Retina (tissue), 1 donor: ENCODE measurements around the gene TMEM245.
"Not testable (repeated sequence)": the region's sequence is repeated elsewhere in the genome, so short reads cannot be mapped to it uniquely, and the experiment has no call there.

Source experiments
- DNase-seq: peaks from one replicate; pipeline ENCODE4 v3.0.0-alpha.2; 2016

Gene TMEM245

GRCh38 chr9:109129470-109130197 lies 9.9 kb upstream of the TMEM245 start:
- DNase-seq, result no peak

- DNase-seq, result not testable (repeated sequence)
Measured at GRCh38 chr9:109126671-109127070, 6.9 kb upstream of the TMEM245 start.

DNA sequence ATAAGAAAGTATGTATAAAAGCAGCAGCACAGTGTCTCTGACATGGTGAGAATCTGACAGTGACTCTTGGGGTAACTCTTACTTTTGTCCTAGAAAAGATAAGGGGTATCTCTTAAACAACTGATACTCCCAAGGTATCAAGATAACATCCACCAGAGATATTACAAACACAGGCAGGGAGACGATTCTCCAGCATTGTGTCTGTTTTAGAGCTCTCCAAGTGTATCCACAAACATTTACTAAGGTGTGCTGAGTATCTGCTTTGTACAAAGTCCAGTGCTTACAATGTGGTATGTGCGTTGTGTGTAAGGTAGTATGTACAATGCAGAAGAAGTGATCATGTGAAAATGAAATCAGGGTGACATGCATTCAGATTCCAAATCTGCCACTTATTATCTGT lies 4.4 kb upstream of the TMEM245 start:
- DNase-seq, result no peak

DNA sequence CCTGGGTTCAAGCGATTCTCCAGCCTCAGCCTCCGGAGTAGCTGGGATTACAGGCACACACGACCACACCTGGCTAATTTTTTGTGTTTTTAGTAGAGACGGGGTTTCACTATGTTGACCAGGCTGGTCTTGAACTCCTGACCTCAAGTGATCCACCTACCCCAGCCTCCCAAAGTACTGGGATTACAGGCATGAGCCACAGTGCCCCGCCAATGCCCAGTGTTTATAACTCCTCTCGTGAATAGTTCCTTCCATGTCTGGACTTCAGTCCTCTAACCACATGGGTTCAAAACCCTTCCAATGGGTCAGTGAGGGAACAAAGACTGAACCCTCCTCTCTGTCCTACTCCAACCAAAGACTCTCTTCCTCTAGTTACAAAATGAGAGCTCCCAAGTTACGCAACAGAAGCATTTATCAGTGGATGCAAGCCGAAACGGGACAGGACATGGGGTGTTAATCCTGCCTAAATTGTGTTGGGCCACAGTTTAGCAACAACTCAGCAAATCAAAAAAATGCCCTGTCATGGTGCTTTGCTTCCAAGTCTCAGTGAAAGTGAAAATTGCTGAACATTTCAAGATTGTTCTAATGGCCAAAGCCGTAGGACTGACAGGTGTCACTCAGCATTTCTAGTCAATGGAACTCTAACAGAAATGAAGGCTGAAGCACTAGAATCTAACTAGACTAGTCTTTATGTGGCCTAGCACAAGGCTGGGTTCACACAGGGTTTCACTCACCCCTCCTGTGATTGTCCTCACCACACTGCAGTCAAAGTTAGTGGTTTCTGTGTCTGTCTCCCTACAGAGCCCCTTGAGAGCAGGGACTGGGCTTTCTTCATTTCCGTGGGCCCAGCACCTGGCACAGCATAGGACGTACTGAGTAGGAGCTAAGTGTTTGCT lies 3.2 kb upstream of the TMEM245 start:
- no peak for DNase-seq

DNA sequence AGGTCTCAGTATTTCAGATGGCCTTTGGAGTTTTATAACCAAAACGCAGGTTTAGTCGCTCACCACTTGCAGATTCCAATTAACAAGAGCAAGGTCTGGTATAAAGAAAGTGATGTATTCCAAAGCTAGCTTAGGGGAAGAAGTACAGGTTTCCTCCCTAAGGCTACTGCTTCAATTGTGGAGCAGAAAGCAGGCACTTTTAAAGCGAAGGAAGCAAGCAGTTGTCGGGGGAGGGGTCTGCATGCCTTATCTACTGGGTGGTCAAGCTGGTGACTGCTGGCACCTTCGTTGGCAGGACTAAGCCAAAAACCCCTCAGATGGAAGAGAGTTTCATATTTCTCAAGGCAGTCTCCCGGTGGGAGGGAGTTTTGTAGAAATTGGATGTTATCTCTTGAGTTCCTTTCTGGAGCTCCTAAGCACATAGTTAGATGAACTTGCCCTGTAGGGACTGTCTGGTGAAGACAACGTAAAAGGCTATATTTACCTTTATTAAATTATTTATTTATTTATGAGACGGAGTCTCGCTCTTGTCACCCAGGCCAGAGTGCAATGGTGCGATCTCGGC lies 1.6 kb upstream of the TMEM245 start:
- no peak for DNase-seq

GRCh38 chr9:109120204-109120789 lies 550 bp upstream of the TMEM245 start:
- DNase-seq, result no peak

DNA sequence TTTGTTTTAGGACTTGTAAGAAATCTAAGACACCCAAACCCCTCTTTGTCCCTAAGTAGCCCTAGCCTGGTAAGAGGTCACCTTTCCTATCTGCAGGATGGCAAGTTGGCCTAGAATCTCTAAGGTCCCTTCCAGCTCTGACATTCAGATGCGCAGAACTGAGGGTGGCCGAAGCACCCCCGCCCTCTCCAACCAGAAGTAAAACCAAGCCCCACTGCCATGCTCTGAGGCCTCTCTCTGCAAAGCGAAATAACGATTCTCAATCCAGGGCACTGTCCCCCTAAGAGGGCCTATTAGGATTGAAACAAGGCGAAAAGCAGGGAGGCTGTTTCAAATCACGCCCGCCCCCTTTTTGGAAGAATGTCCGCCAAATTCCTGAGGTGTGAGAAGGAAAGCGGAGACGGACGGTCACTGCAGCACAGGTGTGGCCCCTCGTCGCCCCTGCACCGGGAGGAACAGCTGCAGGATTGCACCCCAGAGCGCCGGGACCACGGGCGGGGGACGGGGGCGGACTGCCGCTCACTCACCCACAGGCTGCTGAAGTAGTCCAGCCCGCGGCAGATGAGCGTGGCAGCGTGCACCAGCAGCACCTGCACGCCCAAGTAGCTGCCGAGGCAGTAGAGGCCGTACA lies 824 bp downstream of the TMEM245 start:
- DNase-seq, result no peak

GRCh38 chr9:109117856-109118807 lies 1.6 kb downstream of the TMEM245 start:
- no peak for DNase-seq

DNA sequence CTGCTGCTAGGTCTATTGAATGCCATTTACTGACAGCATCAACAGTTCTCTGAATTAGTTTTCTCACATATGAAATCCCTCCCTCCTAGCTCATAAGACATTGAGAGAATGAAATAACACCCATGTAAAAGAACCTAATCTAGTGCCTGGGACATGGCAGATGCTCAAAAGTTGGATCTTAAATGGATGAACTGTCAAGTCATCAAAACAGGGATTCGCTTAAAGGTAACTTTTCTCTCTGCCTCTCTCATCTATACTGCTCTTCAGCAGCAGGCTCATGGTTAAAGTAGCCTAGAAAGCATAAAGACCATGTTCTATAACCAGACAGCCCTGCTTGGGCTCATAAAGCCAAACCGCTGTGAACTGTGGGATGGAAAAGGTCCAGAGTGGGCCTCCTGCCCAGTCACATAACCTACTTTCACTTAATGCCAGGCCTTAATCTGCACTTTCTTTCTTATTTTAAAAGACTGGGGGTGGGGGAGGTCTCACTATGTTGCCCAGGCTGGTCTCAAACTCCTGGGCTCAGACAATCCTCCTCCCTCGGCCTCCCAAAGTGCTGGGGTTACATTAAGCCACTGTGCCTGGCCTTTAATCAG lies 3.7 kb downstream of the TMEM245 start:
- DNase-seq, result no peak

DNA sequence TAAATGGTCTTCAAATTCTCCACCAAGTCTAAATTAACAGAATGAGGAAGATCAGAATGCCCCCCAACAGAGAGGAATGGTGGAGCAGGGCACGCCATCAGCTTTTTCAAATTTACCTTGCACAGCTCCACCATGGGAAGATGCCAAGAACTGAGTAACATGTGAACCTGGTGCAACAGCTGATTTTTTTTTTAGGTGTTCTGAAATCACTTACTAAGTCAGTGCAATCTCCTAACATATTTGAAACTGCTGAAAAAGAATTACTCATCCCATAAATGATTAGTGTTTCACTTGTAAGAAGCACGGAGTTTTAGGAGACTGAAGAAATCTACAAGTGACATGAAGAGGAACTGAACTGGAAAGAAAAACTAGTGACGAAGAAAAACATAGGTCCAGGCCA lies 5.1 kb downstream of the TMEM245 start:
- DNase-seq, result no peak

DNA sequence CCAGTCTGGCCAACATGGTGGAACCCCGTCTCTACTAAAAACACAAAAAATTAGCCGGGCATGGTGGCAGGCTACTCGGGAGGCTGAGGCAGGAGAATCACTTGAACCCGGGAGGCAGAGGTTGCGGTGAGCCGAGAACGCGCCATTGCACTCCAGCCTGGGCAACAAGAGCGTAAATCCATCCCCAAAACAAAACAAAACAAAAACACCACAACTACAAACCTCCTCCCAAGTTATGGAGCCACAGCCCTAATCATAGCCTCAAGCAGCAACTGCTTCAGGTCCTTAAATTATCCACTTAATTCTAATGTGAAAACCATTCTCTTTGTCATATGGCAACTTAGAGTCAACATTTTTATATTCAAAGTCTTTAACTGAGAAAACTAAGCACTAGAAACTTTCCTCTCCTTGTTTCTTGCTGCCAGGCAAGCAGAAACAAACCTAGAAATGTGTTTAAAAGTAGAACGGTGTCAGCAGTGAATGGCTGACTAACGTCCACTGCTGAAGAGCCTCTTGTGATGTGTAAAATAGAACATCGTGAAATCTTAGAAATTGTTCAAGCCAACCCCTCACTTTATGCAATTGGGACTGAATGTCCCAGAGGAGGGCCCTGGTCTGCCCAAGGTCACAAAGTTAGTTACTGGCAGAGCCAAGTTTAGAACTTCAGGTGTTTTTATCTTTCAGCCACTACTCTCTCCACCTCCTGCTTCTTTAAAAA lies 5.7 kb downstream of the TMEM245 start:
- DNase-seq, result no peak

DNA sequence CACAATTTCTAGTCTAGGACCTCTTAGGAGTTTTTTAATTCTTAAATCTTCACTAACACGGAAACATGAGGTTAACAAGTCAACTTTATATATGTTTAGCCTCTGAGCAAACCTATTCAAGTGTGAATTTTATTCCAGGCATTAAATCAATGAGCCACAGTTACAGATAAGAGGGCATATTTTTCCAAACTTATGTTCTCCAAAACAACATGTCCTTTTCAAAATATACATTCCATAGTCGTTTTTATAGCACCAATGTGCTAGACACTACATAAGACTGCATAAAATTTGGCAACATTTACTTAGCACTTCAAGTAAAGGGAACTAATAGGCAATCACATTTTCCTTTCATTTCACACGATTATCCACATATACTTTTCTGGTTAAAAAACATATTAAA lies 6.5 kb downstream of the TMEM245 start:
- DNase-seq, result no peak

- no peak for DNase-seq
Measured at GRCh38 chr9:109110329-109111021, 9.3 kb downstream of the TMEM245 start.

DNA sequence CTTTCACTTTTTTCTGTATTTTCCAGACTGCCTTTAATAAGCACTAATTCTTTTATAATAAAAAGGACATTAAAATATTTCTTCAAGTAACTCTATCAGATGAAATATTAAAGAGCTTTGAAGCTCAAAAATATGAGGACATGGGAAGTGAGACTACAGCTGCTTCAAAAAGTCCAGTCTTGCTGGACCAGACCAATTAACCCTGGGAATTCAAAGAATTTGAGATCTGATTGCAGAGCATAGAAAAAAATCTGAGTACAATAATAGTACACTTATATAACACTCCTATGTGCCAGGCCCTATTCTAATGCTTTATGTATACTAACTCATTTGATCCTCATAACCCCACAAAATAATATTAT lies 9.8 kb downstream of the TMEM245 start:
- DNase-seq, result no peak

- no peak for DNase-seq
Measured at GRCh38 chr9:109108318-109108717, 11.4 kb downstream of the TMEM245 start.

GRCh38 chr9:109107402-109108240 lies 12.1 kb downstream of the TMEM245 start:
- no peak for DNase-seq

GRCh38 chr9:109101810-109102209 lies 17.9 kb downstream of the TMEM245 start:
- DNase-seq, result no peak

DNA sequence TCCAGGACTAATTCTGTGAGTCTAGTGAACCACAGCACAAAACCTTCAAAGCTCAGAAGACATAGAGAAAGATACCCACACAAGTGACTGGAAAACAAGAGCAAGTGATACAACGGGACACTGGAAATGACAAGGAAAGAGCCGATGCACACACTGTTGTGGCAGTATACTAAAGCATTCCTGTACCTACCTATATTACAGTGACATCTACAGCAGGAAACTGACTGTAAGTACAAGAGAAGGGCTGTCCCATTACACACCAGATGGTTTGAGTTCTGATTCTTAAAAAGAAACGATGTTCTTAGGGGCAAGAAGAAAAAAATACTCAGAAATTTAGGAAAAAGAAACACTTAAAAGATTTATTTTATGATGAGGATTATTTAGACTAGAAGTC lies 18.5 kb downstream of the TMEM245 start:
- no peak for DNase-seq

DNA sequence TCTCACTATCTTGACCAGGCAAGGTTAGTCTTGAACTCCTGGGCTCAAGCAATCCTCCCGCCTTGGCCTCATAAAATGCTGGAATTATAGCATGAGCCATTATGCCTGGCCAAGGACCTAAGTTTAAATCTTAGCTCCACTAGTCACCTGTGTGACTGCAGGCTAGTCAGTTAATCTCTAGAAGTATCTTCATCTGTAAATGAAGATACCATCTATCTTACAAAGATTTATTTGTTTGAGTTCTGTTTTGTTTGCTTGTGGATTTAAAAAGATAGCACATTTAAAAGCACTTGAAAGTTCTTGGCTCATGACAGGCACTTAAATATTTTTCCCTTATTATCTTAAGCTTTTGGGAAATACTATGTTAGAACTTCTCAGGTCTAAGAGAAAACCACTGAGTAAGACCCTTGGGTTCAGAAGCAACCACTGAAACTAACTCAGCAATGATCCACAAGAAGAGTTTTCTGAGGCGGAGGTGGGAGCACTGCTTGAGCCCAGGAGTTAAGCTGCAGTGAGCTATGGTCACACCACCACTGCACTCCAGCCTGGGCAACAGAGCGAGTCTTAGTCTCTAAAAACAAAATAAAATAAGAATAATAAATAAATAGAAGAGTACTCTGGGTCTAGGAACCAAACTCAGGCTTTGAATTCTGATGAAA lies 19.1 kb downstream of the TMEM245 start:
- no peak for DNase-seq
